Peyer's patch (tissue), 4 donors: ENCODE data around the gene OR1F1.
"Not testable (repeated sequence)": the region's sequence is repeated elsewhere in the genome, so short reads cannot be mapped to it uniquely, and the experiment has no call there.

Experiments
- POLR2A ChIP-seq, 2 donors: fragments of 450-650 bp; IDR thresholded peaks; one replicate each; pipeline ENCODE4 v1.5.1; 2017; ENCODE audit warnings: antibody characterized with exemption in 2 of 2, mild to moderate bottlenecking in 2 of 2, moderate library complexity in 2 of 2
- TF ChIP-seq, protein P1 (sequence below), 6 experiments: fragments of 450-650 bp in 4 of 6; fragments of 200-600 bp in 2 of 6; sonication (generic) in 1 of 6; IDR thresholded peaks; one replicate each; pipeline ENCODE4 v1.5.1; 2017 to 2019; ENCODE audit warnings: antibody characterized with exemption in 6 of 6, mild to moderate bottlenecking in 3 of 6, moderate library complexity in 1 of 6

DNA sequence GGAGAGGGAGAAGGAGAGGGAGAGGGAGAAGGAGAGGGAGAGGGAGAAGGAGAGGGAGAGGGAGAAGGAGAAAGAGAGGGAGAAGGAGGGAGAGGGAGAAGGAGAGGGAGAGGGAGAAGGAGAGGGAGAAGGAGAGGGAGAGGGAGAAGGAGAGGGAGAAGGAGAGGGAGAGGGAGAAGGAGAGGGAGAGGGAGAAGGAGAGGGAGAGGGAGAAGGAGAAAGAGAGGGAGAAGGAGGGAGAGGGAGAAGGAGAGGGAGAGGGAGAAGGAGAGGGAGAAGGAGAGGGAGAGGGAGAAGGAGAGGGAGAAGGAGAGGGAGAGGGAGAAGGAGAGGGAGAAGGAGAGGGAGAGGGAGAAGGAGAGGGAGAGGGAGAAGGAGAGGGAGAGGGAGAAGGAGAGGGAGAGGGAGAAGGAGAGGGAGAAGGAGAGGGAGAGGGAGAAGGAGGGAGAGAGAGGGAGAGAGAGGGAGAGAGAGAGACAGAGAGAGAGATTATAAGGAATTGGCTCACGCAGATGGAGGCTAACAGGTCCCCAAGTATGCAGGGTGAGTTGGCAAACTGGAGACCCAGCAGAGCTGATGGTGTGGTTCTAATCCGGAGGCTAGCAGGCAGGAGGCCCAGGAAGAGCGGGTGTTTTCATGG is 9.8 kb downstream of the OR1F1 start:
- TF ChIP-seq, protein P1, sequence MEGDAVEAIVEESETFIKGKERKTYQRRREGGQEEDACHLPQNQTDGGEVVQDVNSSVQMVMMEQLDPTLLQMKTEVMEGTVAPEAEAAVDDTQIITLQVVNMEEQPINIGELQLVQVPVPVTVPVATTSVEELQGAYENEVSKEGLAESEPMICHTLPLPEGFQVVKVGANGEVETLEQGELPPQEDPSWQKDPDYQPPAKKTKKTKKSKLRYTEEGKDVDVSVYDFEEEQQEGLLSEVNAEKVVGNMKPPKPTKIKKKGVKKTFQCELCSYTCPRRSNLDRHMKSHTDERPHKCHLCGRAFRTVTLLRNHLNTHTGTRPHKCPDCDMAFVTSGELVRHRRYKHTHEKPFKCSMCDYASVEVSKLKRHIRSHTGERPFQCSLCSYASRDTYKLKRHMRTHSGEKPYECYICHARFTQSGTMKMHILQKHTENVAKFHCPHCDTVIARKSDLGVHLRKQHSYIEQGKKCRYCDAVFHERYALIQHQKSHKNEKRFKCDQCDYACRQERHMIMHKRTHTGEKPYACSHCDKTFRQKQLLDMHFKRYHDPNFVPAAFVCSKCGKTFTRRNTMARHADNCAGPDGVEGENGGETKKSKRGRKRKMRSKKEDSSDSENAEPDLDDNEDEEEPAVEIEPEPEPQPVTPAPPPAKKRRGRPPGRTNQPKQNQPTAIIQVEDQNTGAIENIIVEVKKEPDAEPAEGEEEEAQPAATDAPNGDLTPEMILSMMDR (IDR thresholded peaks at IDR 0.05) = not testable (repeated sequence)
- TF ChIP-seq POLR2A (IDR thresholded peaks at IDR 0.05) = not testable (repeated sequence)
